GM12801 (cell line): Measurements from ENCODE around the gene BICDL1.

Experiments
- CTCF ChIP-seq: IDR thresholded peaks from one replicate; pipeline ENCODE4 v1.5.1; 2011; ENCODE audit warnings: control low read depth; ENCODE audit not compliant: insufficient read length; ENCODE audit errors: extremely low read depth

BICDL1 gene

GRCh38 chr12:120079411-120080400 lies 90.7 kb downstream of the BICDL1 start:
- no peak for TF ChIP-seq CTCF

GRCh38 chr12:120081641-120082040 lies 92.6 kb downstream of the BICDL1 start:
- TF ChIP-seq CTCF, result no peak

- no peak for TF ChIP-seq CTCF
These were observed 97.0 kb downstream of the BICDL1 start for GRCh38 chr12:120085920-120086645.

GRCh38 chr12:120086801-120087621 lies 98.0 kb downstream of the BICDL1 start:
- TF ChIP-seq CTCF, result peak; percentile 80

GRCh38 chr12:120089105-120089504 lies 100.1 kb downstream of the BICDL1 start:
- TF ChIP-seq CTCF, result no peak

GRCh38 chr12:120089796-120090195 lies 100.8 kb downstream of the BICDL1 start:
- no peak for TF ChIP-seq CTCF

- no peak for TF ChIP-seq CTCF
These were observed 101.2 kb downstream of the BICDL1 start for GRCh38 chr12:120090206-120090605.
